ENCODE data around the gene C14orf132.
A peak's percentile ranks its signal among the peaks of the same experiment; 100 is the strongest.

C14orf132 gene

GRCh38 chr14:96098309-96098998, 59.3 kb downstream of the C14orf132 start:
- Histone ChIP-seq H2AFZ (ENCODE audit: low read depth, low read length) (no peak overlapping the region), H3K4me1 (ENCODE audit: insufficient read depth, low read length) (no peaks in the 10 kb centered on the region), H3K4me3 (ENCODE audit: low read depth in 1 of 2, low read length in 2 of 2) (no peak overlapping the region), H3K9me3 (ENCODE audit: insufficient read depth, low read length, severe bottlenecking) (no peaks in the 10 kb centered on the region), H4K20me1 (ENCODE audit: insufficient read depth, low read length) (no peaks in the 10 kb centered on the region), H3K27ac (ENCODE audit: low read length) (no peak overlapping the region), H3K36me3 (ENCODE audit: insufficient read depth, low read length) (no peaks in the 10 kb centered on the region), H3K9ac (ENCODE audit: low read depth, low read length) (no peak overlapping the region), H3K4me2 (ENCODE audit: insufficient read depth, low read length) (no peak overlapping the region), H3K79me2 (ENCODE audit: insufficient read depth, low read length) (no peaks in the 10 kb centered on the region), H3K27me3 (ENCODE audit: insufficient read depth, low read length, poor library complexity) (no peaks in the 10 kb centered on the region)
- ATAC-seq (ENCODE audit: insufficient read depth, low read depth) (no peak), DNase-seq (no peak)
- TF ChIP-seq EZH2 (IDR thresholded peaks at IDR 0.05; ENCODE audit: borderline replicate concordance, low read depth, low read length, severe bottlenecking): no peak
- peak; percentile 41 for TF ChIP-seq CTCF (IDR thresholded peaks at IDR 0.05; ENCODE audit: borderline replicate concordance, extremely low read depth, low read length, poor library complexity, severe bottlenecking)

GRCh38 chr14:96098999-96099335, 59.8 kb downstream of the C14orf132 start:
- DNase-seq: no peak
- Histone ChIP-seq H3K4me3 (ENCODE audit: low read depth in 1 of 2, low read length in 2 of 2) (no peak overlapping the region), H3K9me3 (ENCODE audit: insufficient read depth, low read length, severe bottlenecking) (no peaks in the 10 kb centered on the region), H3K27me3 (ENCODE audit: insufficient read depth, low read length, poor library complexity) (no peaks in the 10 kb centered on the region), H3K4me2 (ENCODE audit: insufficient read depth, low read length) (no peak overlapping the region), H3K4me1 (ENCODE audit: insufficient read depth, low read length) (no peaks in the 10 kb centered on the region), H2AFZ (ENCODE audit: low read depth, low read length) (no peak overlapping the region), H4K20me1 (ENCODE audit: insufficient read depth, low read length) (no peaks in the 10 kb centered on the region), H3K36me3 (ENCODE audit: insufficient read depth, low read length) (no peaks in the 10 kb centered on the region), H3K79me2 (ENCODE audit: insufficient read depth, low read length) (no peaks in the 10 kb centered on the region), H3K9ac (ENCODE audit: low read depth, low read length) (no peak overlapping the region), H3K27ac (ENCODE audit: low read length) (no peak overlapping the region)
- no peak for ATAC-seq (ENCODE audit: insufficient read depth, low read depth)
- TF ChIP-seq CTCF (IDR thresholded peaks at IDR 0.05; ENCODE audit: borderline replicate concordance, extremely low read depth, low read length, poor library complexity, severe bottlenecking) (no peak), EZH2 (IDR thresholded peaks at IDR 0.05; ENCODE audit: borderline replicate concordance, low read depth, low read length, severe bottlenecking) (no peak)

- Histone ChIP-seq H3K9ac (ENCODE audit: low read depth, low read length) (no peak overlapping the region), H3K4me2 (ENCODE audit: insufficient read depth, low read length) (no peak overlapping the region)
- peak; percentile 68; the same call in 2 of the 3 replicates for ATAC-seq (ENCODE audit: insufficient read depth, low read depth)
Observed at GRCh38 chr14:96100161-96101064, 61.3 kb downstream of the C14orf132 start.

More at GRCh38 chr14:96100161-96101064, 61.3 kb downstream of the C14orf132 start:
- TF ChIP-seq CTCF (IDR thresholded peaks at IDR 0.05; ENCODE audit: borderline replicate concordance, extremely low read depth, low read length, poor library complexity, severe bottlenecking) (peak; percentile 74), EZH2 (IDR thresholded peaks at IDR 0.05; ENCODE audit: borderline replicate concordance, low read depth, low read length, severe bottlenecking) (no peak)
- Histone ChIP-seq H3K27ac (ENCODE audit: low read length) (no peak overlapping the region), H2AFZ (ENCODE audit: low read depth, low read length) (no peak overlapping the region), H4K20me1 (ENCODE audit: insufficient read depth, low read length) (no peaks in the 10 kb centered on the region), H3K4me1 (ENCODE audit: insufficient read depth, low read length) (no peaks in the 10 kb centered on the region), H3K36me3 (ENCODE audit: insufficient read depth, low read length) (no peaks in the 10 kb centered on the region), H3K27me3 (ENCODE audit: insufficient read depth, low read length, poor library complexity) (no peaks in the 10 kb centered on the region), H3K79me2 (ENCODE audit: insufficient read depth, low read length) (no peaks in the 10 kb centered on the region), H3K9me3 (ENCODE audit: insufficient read depth, low read length, severe bottlenecking) (no peaks in the 10 kb centered on the region), H3K4me3 (ENCODE audit: low read depth in 1 of 2, low read length in 2 of 2) (no peak overlapping the region)
- peak; percentile 65 for DNase-seq
